Neuronal stem cell (in vitro differentiated cells): ENCODE results near the gene VWC2L.

Source experiments
- DNase-seq: peaks from one replicate; pipeline ENCODE4 v3.0.0-alpha.2; 2013; ENCODE audit warnings: low spot score
- H2AFZ ChIP-seq: one replicate; pipeline ENCODE4 v1.6.1; 2013; ENCODE audit warnings: mild to moderate bottlenecking, low read length, inconsistent platforms
- H2AK5ac ChIP-seq: 2 replicates; pipeline ENCODE4 v1.6.1; 2013; ENCODE audit warnings: low read depth, mild to moderate bottlenecking, inconsistent platforms, low read length, moderate library complexity, mixed read lengths
- H2BK120ac ChIP-seq: 2 replicates; pipeline ENCODE4 v1.6.1; 2013; ENCODE audit warnings: low read depth, mild to moderate bottlenecking, inconsistent platforms, low read length, moderate library complexity, mixed read lengths
- H2BK12ac ChIP-seq: one replicate; pipeline ENCODE4 v1.6.1; 2013; ENCODE audit warnings: low read length, inconsistent platforms
- H2BK15ac ChIP-seq: 2 replicates; pipeline ENCODE4 v1.6.1; 2013; ENCODE audit warnings: mild to moderate bottlenecking, low read length, inconsistent platforms, mixed read lengths
- H2BK5ac ChIP-seq: one replicate; pipeline ENCODE4 v1.6.1; 2013; ENCODE audit warnings: inconsistent platforms, mild to moderate bottlenecking, low read length, moderate library complexity
- H3K14ac ChIP-seq: one replicate; pipeline ENCODE4 v1.6.1; 2013; ENCODE audit warnings: low read length, inconsistent platforms
- H3K18ac ChIP-seq: 2 replicates; pipeline ENCODE4 v1.6.1; 2013; ENCODE audit warnings: low read length, inconsistent platforms
- H3K23ac ChIP-seq: 2 replicates; pipeline ENCODE4 v1.6.1; 2013; ENCODE audit warnings: low read depth, mild to moderate bottlenecking, mixed read lengths, low read length, inconsistent platforms; ENCODE audit not compliant: poor library complexity
- H3K27ac ChIP-seq: replicated peaks from 3 replicates; pipeline ENCODE4 v1.5.1; 2013; ENCODE audit warnings: low read length, inconsistent platforms
- H3K27me3 ChIP-seq, 3 experiments: 2 replicates each; pipeline ENCODE4 v1.6.1; 2013; ENCODE audit warnings: low read length in 3 of 3, mild to moderate bottlenecking in 2 of 3, inconsistent platforms in 1 of 3, low read depth in 1 of 3, mixed read lengths in 1 of 3, moderate library complexity in 1 of 3; ENCODE audit not compliant: control insufficient read depth in 3 of 3, insufficient read depth in 3 of 3
- H3K36me3 ChIP-seq, 2 donors: replicated peaks in 1 of 2; 2 replicates each; pipeline ENCODE4 v1.6.1; 2013; ENCODE audit warnings: low read length in 2 of 2; ENCODE audit not compliant: control insufficient read depth in 2 of 2, insufficient read depth in 2 of 2
- H3K4ac ChIP-seq: 2 replicates; pipeline ENCODE4 v1.6.1; 2013; ENCODE audit warnings: inconsistent platforms, mild to moderate bottlenecking, low read length, moderate library complexity
- H3K4me1 ChIP-seq, 2 donors: 1 replicate in 1 of 2; 2 replicates in 1 of 2; pipeline ENCODE4 v1.6.1; 2013; ENCODE audit warnings: low read length in 2 of 2, low read depth in 1 of 2; ENCODE audit not compliant: control insufficient read depth in 2 of 2, insufficient read depth in 1 of 2
- H3K4me2 ChIP-seq: one replicate; pipeline ENCODE4 v1.6.1; 2013; ENCODE audit warnings: mild to moderate bottlenecking, low read length, inconsistent platforms; ENCODE audit not compliant: insufficient read depth, poor library complexity, severe bottlenecking
- H3K4me3 ChIP-seq, 2 donors: 2 replicates each; pipeline ENCODE4 v1.5.1; 2013; ENCODE audit warnings: low read length in 2 of 2, mild to moderate bottlenecking in 2 of 2, inconsistent platforms in 1 of 2, moderate library complexity in 1 of 2
- H3K79me1 ChIP-seq: one replicate; pipeline ENCODE4 v1.6.1; 2013; ENCODE audit warnings: low read depth, mild to moderate bottlenecking, inconsistent platforms, low read length, moderate library complexity
- H3K9ac ChIP-seq: one replicate; pipeline ENCODE4 v1.6.1; 2013; ENCODE audit warnings: mild to moderate bottlenecking, low read depth, low read length, inconsistent platforms; ENCODE audit not compliant: poor library complexity
- H3K9me3 ChIP-seq, 2 donors: replicated peaks in 1 of 2; 2 replicates each; pipeline versions ENCODE3 to v1.6.1; 2013; ENCODE audit warnings: low read length in 2 of 2, mild to moderate bottlenecking in 2 of 2, inconsistent platforms in 1 of 2, low read depth in 1 of 2, mixed read lengths in 1 of 2, moderate library complexity in 1 of 2; ENCODE audit not compliant: control insufficient read depth in 2 of 2, insufficient read depth in 1 of 2
- H4K8ac ChIP-seq: one replicate; pipeline ENCODE4 v1.6.1; 2013; ENCODE audit warnings: low read depth, mild to moderate bottlenecking, inconsistent platforms, low read length, moderate library complexity
- H4K91ac ChIP-seq: one replicate; pipeline ENCODE4 v1.6.1; 2013; ENCODE audit warnings: low read length, low read depth, mild to moderate bottlenecking, inconsistent platforms; ENCODE audit not compliant: poor library complexity
- WGBS, 2 donors: extraction: QIAGEN DNeasy Blood & Tissue Kit; methylation state at CpG; one replicate each; pipeline ENCODE4 v1.1.7; 2013; ENCODE audit warnings: missing lambda C conversion rate in 2 of 2, mixed read lengths in 1 of 2; ENCODE audit not compliant: insufficient read length in 2 of 2, insufficient replicate concordance in 1 of 2; ENCODE audit errors: extremely low coverage in 2 of 2; 5-methylcytosine and 5-hydroxymethylcytosine counted together

The VWC2L gene

GRCh38 chr2:214545898-214546542 is 135.2 kb downstream of the VWC2L start:
- no peak overlapping the region for H3K4ac ChIP-seq
- H2BK15ac ChIP-seq: no peak overlapping the region
- H3K27me3 ChIP-seq: no peaks in the 10 kb centered on the region
- no peak overlapping the region for H2BK5ac ChIP-seq
- no peak overlapping the region for H3K27ac ChIP-seq
- H3K23ac ChIP-seq: no peak overlapping the region
- no peaks in the 10 kb centered on the region for H3K9me3 ChIP-seq
- H3K36me3 ChIP-seq: no peaks in the 10 kb centered on the region
- H2AK5ac ChIP-seq: no peak overlapping the region
- H3K18ac ChIP-seq: no peak overlapping the region
- H3K9ac ChIP-seq: no peak overlapping the region
- WGBS, 2 donors: no CpG with 5 or more reads among the region's 1 CpG
- no peaks in the 10 kb centered on the region for H3K79me1 ChIP-seq
- no peaks in the 10 kb centered on the region for H3K4me1 ChIP-seq
- DNase-seq: no peak
- no peak overlapping the region for H3K4me2 ChIP-seq
- H4K8ac ChIP-seq: no peak overlapping the region
- peak overlapping the region; percentile 43 for H2AFZ ChIP-seq
- no peak overlapping the region for H3K14ac ChIP-seq
- no peak overlapping the region for H2BK120ac ChIP-seq
- no peak overlapping the region for H4K91ac ChIP-seq
- H3K4me3 ChIP-seq: no peak overlapping the region
- H2BK12ac ChIP-seq: no peak overlapping the region

- H2AFZ ChIP-seq: no peak overlapping the region
- DNase-seq: no peak
- no peaks in the 10 kb centered on the region for H3K9me3 ChIP-seq
- H4K8ac ChIP-seq: no peak overlapping the region
- no peak overlapping the region for H2BK15ac ChIP-seq
- no peaks in the 10 kb centered on the region for H3K27me3 ChIP-seq
- no peak overlapping the region for H3K18ac ChIP-seq
- H3K36me3 ChIP-seq: no peaks in the 10 kb centered on the region
- H3K9ac ChIP-seq: no peak overlapping the region
- H3K79me1 ChIP-seq: no peaks in the 10 kb centered on the region
- H3K4me1 ChIP-seq: no peaks in the 10 kb centered on the region
- no peak overlapping the region for H3K27ac ChIP-seq
- no peak overlapping the region for H2BK12ac ChIP-seq
- no CpG with 5 or more reads among the region's 3 CpGs for WGBS, 2 donors
- H3K4ac ChIP-seq: no peak overlapping the region
- H2BK5ac ChIP-seq: no peak overlapping the region
- H3K23ac ChIP-seq: no peak overlapping the region
- H3K4me3 ChIP-seq: no peak overlapping the region
- H2BK120ac ChIP-seq: no peak overlapping the region
- H2AK5ac ChIP-seq: no peak overlapping the region
- H4K91ac ChIP-seq: no peak overlapping the region
- no peak overlapping the region for H3K14ac ChIP-seq
- no peak overlapping the region for H3K4me2 ChIP-seq
These were observed 137.1 kb downstream of the VWC2L start for GRCh38 chr2:214547931-214548330.

- Histone ChIP-seq H4K8ac (no peak overlapping the region), H2BK120ac (no peak overlapping the region), H2BK5ac (no peak overlapping the region), H3K9ac (no peak overlapping the region), H3K14ac (no peak overlapping the region), H3K36me3 (no peaks in the 10 kb centered on the region), H2AK5ac (no peak overlapping the region), H3K4ac (no peak overlapping the region), H3K23ac (no peak overlapping the region), H2BK12ac (no peak overlapping the region), H3K18ac (no peak overlapping the region), H2AFZ (no peak overlapping the region), H3K4me2 (no peak overlapping the region), H3K27me3 (no peaks in the 10 kb centered on the region), H3K79me1 (no peaks in the 10 kb centered on the region), H2BK15ac (no peak overlapping the region), H3K9me3 (no peaks in the 10 kb centered on the region), H3K4me3 (no peak overlapping the region), H4K91ac (no peak overlapping the region), H3K4me1 (no peaks in the 10 kb centered on the region), H3K27ac (no peak overlapping the region)
- DNase-seq: no peak
- no CpG with 5 or more reads among the region's 2 CpGs for WGBS, 2 donors
These were observed 139.1 kb downstream of the VWC2L start for GRCh38 chr2:214549946-214550345.

- Histone ChIP-seq H3K4me1 (no peaks in the 10 kb centered on the region), H2BK12ac (no peak overlapping the region), H3K18ac (no peak overlapping the region), H3K4me2 (no peak overlapping the region), H3K23ac (no peak overlapping the region), H4K91ac (no peak overlapping the region), H3K27me3 (no peaks in the 10 kb centered on the region), H4K8ac (no peak overlapping the region), H3K4ac (no peak overlapping the region), H3K9me3 (no peaks in the 10 kb centered on the region), H3K14ac (no peak overlapping the region), H3K36me3 (no peaks in the 10 kb centered on the region), H2BK5ac (no peak overlapping the region), H3K9ac (no peak overlapping the region), H2AK5ac (no peak overlapping the region), H3K27ac (no peak overlapping the region), H2AFZ (peak overlapping the region; percentile 44), H3K4me3 (no peak overlapping the region), H2BK15ac (no peak overlapping the region), H2BK120ac (no peak overlapping the region), H3K79me1 (no peaks in the 10 kb centered on the region)
- no peak for DNase-seq
- WGBS, 2 donors: no CpG with 5 or more reads among the region's 3 CpGs
These were observed 139.9 kb downstream of the VWC2L start for GRCh38 chr2:214550786-214551185.
